Measurements from ENCODE around the gene PACS1. TPM values are rescaled to one million over a fixed set of nuclear protein-coding genes. Genes with fewer than 3 reads are reported as not detected.
A peak's percentile ranks its signal among the peaks of the same experiment; 100 is the strongest.

Gene PACS1
- total RNA-seq, 1 donor from 2014 or later = 24.9 TPM

- peak within 1 kb of the TSS; percentile 100 for H3K4me3 ChIP-seq (ENCODE audit: low read depth, low read length)
- peak; percentile 87 for DNase-seq (ENCODE audit: low read depth)
- TF ChIP-seq CTCF (conservative IDR thresholded peaks at IDR 0.05; ENCODE audit: low read depth, low read length) = no peak
Measured at GRCh38 chr11:66268244-66268951, 198.3 kb downstream of the PACS1 start, which contains the start of gene RAB1B. TSS of gene RAB1B (plus strand) at chr11:66268639. CDS start at chr11:66268680, 41 bp downstream.

GRCh38 chr11:66268952-66269905 lies 199.2 kb downstream of the PACS1 start:
- DNase-seq (ENCODE audit: low read depth) = no peak
- peak; percentile 36 for TF ChIP-seq CTCF (conservative IDR thresholded peaks at IDR 0.05; ENCODE audit: low read depth, low read length)

GRCh38 chr11:66271816-66272215 lies 201.7 kb downstream of the PACS1 start:
- no peak overlapping the region for H3K4me3 ChIP-seq (ENCODE audit: low read depth, low read length)
- no peak for TF ChIP-seq CTCF (conservative IDR thresholded peaks at IDR 0.05; ENCODE audit: low read depth, low read length)
- no peak for DNase-seq (ENCODE audit: low read depth)

More at GRCh38 chr11:66268952-66269905, 199.2 kb downstream of the PACS1 start:
- peak overlapping the region; percentile 100 for H3K4me3 ChIP-seq (ENCODE audit: low read depth, low read length)

- H3K4me3 ChIP-seq (ENCODE audit: low read depth, low read length) = no peak overlapping the region
- no peak for TF ChIP-seq CTCF (conservative IDR thresholded peaks at IDR 0.05; ENCODE audit: low read depth, low read length)
- no peak for DNase-seq (ENCODE audit: low read depth)
Measured at GRCh38 chr11:66272596-66272995, 202.5 kb downstream of the PACS1 start.

- H3K4me3 ChIP-seq (ENCODE audit: low read depth, low read length) = no peak overlapping the region
- no peak for TF ChIP-seq CTCF (conservative IDR thresholded peaks at IDR 0.05; ENCODE audit: low read depth, low read length)
- no peak for DNase-seq (ENCODE audit: low read depth)
Measured at GRCh38 chr11:66274219-66274618, 204.1 kb downstream of the PACS1 start.

GRCh38 chr11:66275396-66275795 lies 205.3 kb downstream of the PACS1 start:
- H3K4me3 ChIP-seq (ENCODE audit: low read depth, low read length) = no peak overlapping the region
- no peak for TF ChIP-seq CTCF (conservative IDR thresholded peaks at IDR 0.05; ENCODE audit: low read depth, low read length)
- DNase-seq (ENCODE audit: low read depth) = no peak

Data from epithelial cell of proximal tubule (primary cell).